ENCODE measurements around the gene LHX5.

LHX5 gene

GRCh38 chr12:113470871-113471618 lies 626 bp downstream of the LHX5 start:
- H3K27me3 ChIP-seq (ENCODE audit: control insufficient read depth in 2 of 2, insufficient read depth in 2 of 2, low read length in 2 of 2): peaks cover 72 to 74% of the 10 kb centered on the region in 2 donors

GRCh38 chr12:113469949-113470743 lies 1.5 kb downstream of the LHX5 start:
- no peak overlapping the region for H3K27ac ChIP-seq (ENCODE audit: low read depth in 2 of 2, low read length in 2 of 2)
- no peaks in the 10 kb centered on the region for H3K36me3 ChIP-seq (ENCODE audit: control insufficient read depth in 2 of 2, insufficient read depth in 2 of 2, low read length in 2 of 2)
- H3K27me3 ChIP-seq (ENCODE audit: control insufficient read depth in 2 of 2, insufficient read depth in 2 of 2, low read length in 2 of 2): peaks cover 76% of the 10 kb centered on the region in 2 donors
- no peak overlapping the region for H3K4me3 ChIP-seq (ENCODE audit: low read length in 2 of 2)
- no peaks in the 10 kb centered on the region for H3K9me3 ChIP-seq (ENCODE audit: control insufficient read depth in 2 of 2, low read length in 2 of 2)
- no peak overlapping the region for H3K9ac ChIP-seq (ENCODE audit: low read depth in 1 of 2, low read length in 2 of 2)
- H3K4me1 ChIP-seq (ENCODE audit: control insufficient read depth in 2 of 2, insufficient read depth in 2 of 2, low read length in 2 of 2): peaks cover 2 to 6% of the 10 kb centered on the region in 2 donors

More at GRCh38 chr12:113470871-113471618, 626 bp downstream of the LHX5 start:
- Histone ChIP-seq H3K9ac (ENCODE audit: low read depth in 1 of 2, low read length in 2 of 2) (no peak overlapping the region), H3K36me3 (ENCODE audit: control insufficient read depth in 2 of 2, insufficient read depth in 2 of 2, low read length in 2 of 2) (no peaks in the 10 kb centered on the region), H3K4me1 (ENCODE audit: control insufficient read depth in 2 of 2, insufficient read depth in 2 of 2, low read length in 2 of 2) (peaks cover 2 to 6% of the 10 kb centered on the region in 2 donors), H3K4me3 (ENCODE audit: low read length in 2 of 2) (no peak overlapping the region), H3K9me3 (ENCODE audit: control insufficient read depth in 2 of 2, low read length in 2 of 2) (no peaks in the 10 kb centered on the region), H3K27ac (ENCODE audit: low read depth in 2 of 2, low read length in 2 of 2) (no peak overlapping the region)

- H3K4me3 ChIP-seq (ENCODE audit: low read length in 2 of 2): no peak overlapping the region
- no peak overlapping the region for H3K9ac ChIP-seq (ENCODE audit: low read depth in 1 of 2, low read length in 2 of 2)
- no peaks in the 10 kb centered on the region for H3K36me3 ChIP-seq (ENCODE audit: control insufficient read depth in 2 of 2, insufficient read depth in 2 of 2, low read length in 2 of 2)
- H3K27ac ChIP-seq (ENCODE audit: low read depth in 2 of 2, low read length in 2 of 2): no peak overlapping the region
- H3K9me3 ChIP-seq (ENCODE audit: control insufficient read depth in 2 of 2, low read length in 2 of 2): no peaks in the 10 kb centered on the region
- peaks cover 73 to 76% of the 10 kb centered on the region in 2 donors for H3K27me3 ChIP-seq (ENCODE audit: control insufficient read depth in 2 of 2, insufficient read depth in 2 of 2, low read length in 2 of 2)
- H3K4me1 ChIP-seq (ENCODE audit: control insufficient read depth in 2 of 2, insufficient read depth in 2 of 2, low read length in 2 of 2): peaks cover 2 to 6% of the 10 kb centered on the region in 2 donors
Observed at GRCh38 chr12:113469224-113469948, 2.3 kb downstream of the LHX5 start.

GRCh38 chr12:113468365-113469223 lies 3.1 kb downstream of the LHX5 start:
- Histone ChIP-seq H3K4me1 (ENCODE audit: control insufficient read depth in 2 of 2, insufficient read depth in 2 of 2, low read length in 2 of 2) (peaks cover 2 to 6% of the 10 kb centered on the region in 2 donors), H3K27ac (ENCODE audit: low read depth in 2 of 2, low read length in 2 of 2) (no peak overlapping the region), H3K27me3 (ENCODE audit: control insufficient read depth in 2 of 2, insufficient read depth in 2 of 2, low read length in 2 of 2) (peaks cover 70 to 77% of the 10 kb centered on the region in 2 donors), H3K9ac (ENCODE audit: low read depth in 1 of 2, low read length in 2 of 2) (no peak overlapping the region), H3K9me3 (ENCODE audit: control insufficient read depth in 2 of 2, low read length in 2 of 2) (no peaks in the 10 kb centered on the region), H3K4me3 (ENCODE audit: low read length in 2 of 2) (no peak overlapping the region), H3K36me3 (ENCODE audit: control insufficient read depth in 2 of 2, insufficient read depth in 2 of 2, low read length in 2 of 2) (no peaks in the 10 kb centered on the region)

GRCh38 chr12:113467502-113468364 lies 3.9 kb downstream of the LHX5 start:
- H3K27me3 ChIP-seq (ENCODE audit: control insufficient read depth in 2 of 2, insufficient read depth in 2 of 2, low read length in 2 of 2): peaks cover 68 to 71% of the 10 kb centered on the region in 2 donors
- H3K36me3 ChIP-seq (ENCODE audit: control insufficient read depth in 2 of 2, insufficient read depth in 2 of 2, low read length in 2 of 2): no peaks in the 10 kb centered on the region
- no peak overlapping the region for H3K27ac ChIP-seq (ENCODE audit: low read depth in 2 of 2, low read length in 2 of 2)
- peaks cover 5 to 6% of the 10 kb centered on the region in 2 donors for H3K4me1 ChIP-seq (ENCODE audit: control insufficient read depth in 2 of 2, insufficient read depth in 2 of 2, low read length in 2 of 2)
- H3K9ac ChIP-seq (ENCODE audit: low read depth in 1 of 2, low read length in 2 of 2): no peak overlapping the region
- peak overlapping the region; percentile 33 to 59 for H3K4me3 ChIP-seq (ENCODE audit: low read length in 2 of 2)
- H3K9me3 ChIP-seq (ENCODE audit: control insufficient read depth in 2 of 2, low read length in 2 of 2): no peaks in the 10 kb centered on the region

- H3K27me3 ChIP-seq (ENCODE audit: control insufficient read depth in 2 of 2, insufficient read depth in 2 of 2, low read length in 2 of 2): peaks cover 69 to 70% of the 10 kb centered on the region in 2 donors
- H3K27ac ChIP-seq (ENCODE audit: low read depth in 2 of 2, low read length in 2 of 2): no peak overlapping the region
- peaks cover 5 to 10% of the 10 kb centered on the region in 2 donors for H3K4me1 ChIP-seq (ENCODE audit: control insufficient read depth in 2 of 2, insufficient read depth in 2 of 2, low read length in 2 of 2)
- H3K9me3 ChIP-seq (ENCODE audit: control insufficient read depth in 2 of 2, low read length in 2 of 2): no peaks in the 10 kb centered on the region
- no peaks in the 10 kb centered on the region for H3K36me3 ChIP-seq (ENCODE audit: control insufficient read depth in 2 of 2, insufficient read depth in 2 of 2, low read length in 2 of 2)
- H3K9ac ChIP-seq (ENCODE audit: low read depth in 1 of 2, low read length in 2 of 2): no peak overlapping the region
- peak overlapping the region; percentile 33 to 59 for H3K4me3 ChIP-seq (ENCODE audit: low read length in 2 of 2)
Observed at GRCh38 chr12:113467142-113467501, 4.5 kb downstream of the LHX5 start.

GRCh38 chr12:113466454-113467141 lies 5.1 kb downstream of the LHX5 start:
- H3K9me3 ChIP-seq (ENCODE audit: control insufficient read depth in 2 of 2, low read length in 2 of 2): no peaks in the 10 kb centered on the region
- H3K27me3 ChIP-seq (ENCODE audit: control insufficient read depth in 2 of 2, insufficient read depth in 2 of 2, low read length in 2 of 2): peaks cover 67 to 71% of the 10 kb centered on the region in 2 donors
- H3K27ac ChIP-seq (ENCODE audit: low read depth in 2 of 2, low read length in 2 of 2): no peak overlapping the region
- H3K4me3 ChIP-seq (ENCODE audit: low read length in 2 of 2): no peak overlapping the region
- no peak overlapping the region for H3K9ac ChIP-seq (ENCODE audit: low read depth in 1 of 2, low read length in 2 of 2)
- no peaks in the 10 kb centered on the region for H3K36me3 ChIP-seq (ENCODE audit: control insufficient read depth in 2 of 2, insufficient read depth in 2 of 2, low read length in 2 of 2)
- H3K4me1 ChIP-seq (ENCODE audit: control insufficient read depth in 2 of 2, insufficient read depth in 2 of 2, low read length in 2 of 2): peaks cover 5 to 10% of the 10 kb centered on the region in 2 donors

GRCh38 chr12:113465808-113466453 lies 5.7 kb downstream of the LHX5 start:
- Histone ChIP-seq H3K4me1 (ENCODE audit: control insufficient read depth in 2 of 2, insufficient read depth in 2 of 2, low read length in 2 of 2) (peaks cover 5 to 10% of the 10 kb centered on the region in 2 donors), H3K9ac (ENCODE audit: low read depth in 1 of 2, low read length in 2 of 2) (no peak overlapping the region), H3K27ac (ENCODE audit: low read depth in 2 of 2, low read length in 2 of 2) (no peak overlapping the region), H3K9me3 (ENCODE audit: control insufficient read depth in 2 of 2, low read length in 2 of 2) (no peaks in the 10 kb centered on the region), H3K36me3 (ENCODE audit: control insufficient read depth in 2 of 2, insufficient read depth in 2 of 2, low read length in 2 of 2) (no peaks in the 10 kb centered on the region), H3K27me3 (ENCODE audit: control insufficient read depth in 2 of 2, insufficient read depth in 2 of 2, low read length in 2 of 2) (peaks cover 63 to 75% of the 10 kb centered on the region in 2 donors), H3K4me3 (ENCODE audit: low read length in 2 of 2) (no peak overlapping the region)
